Heart left ventricle (tissue), 16 donors: ENCODE measurements around the gene ADCY5. TPM values are rescaled to one million over a fixed set of nuclear protein-coding genes. Genes with fewer than 3 reads are reported as not detected.

Experiments used
- ATAC-seq, 4 donors: fragments of 200-7000 bp; cut with Tn5 transposase; one replicate each; pipeline ENCODE4 v1.9.1; 2020 to 2022; ENCODE audit warnings: moderate library complexity in 4 of 4, mild to moderate bottlenecking in 3 of 4, moderate number of reproducible peaks in 1 of 4
- DNase-seq, 5 donors: peaks; one replicate each; pipeline ENCODE4 v3.0.0-alpha.2; 2020
- H3K27ac ChIP-seq, 12 donors: fragments of 200-600 bp; sonication (generic) in 4 of 12; one replicate each; pipeline versions ENCODE4 v1.5.0 to v1.8.0; 2016 to 2022; ENCODE audit warnings: mild to moderate bottlenecking in 2 of 12
- H3K27me3 ChIP-seq, 9 donors: fragments of 200-600 bp; sonication (generic) in 2 of 9; one replicate each; pipeline versions ENCODE4 v1.5.1 to v1.8.0; 2016 to 2022; ENCODE audit warnings: mild to moderate bottlenecking in 3 of 9
- H3K36me3 ChIP-seq, 9 donors: fragments of 200-600 bp; sonication (generic) in 2 of 9; one replicate each; pipeline versions ENCODE4 v1.5.0 to v1.8.0; 2018 to 2022; ENCODE audit warnings: mild to moderate bottlenecking in 2 of 9
- H3K4me1 ChIP-seq, 12 donors: fragments of 200-600 bp; sonication (generic) in 4 of 12; one replicate each; pipeline versions ENCODE4 v1.5.0 to v1.8.0; 2016 to 2022; ENCODE audit warnings: mild to moderate bottlenecking in 3 of 12
- H3K4me3 ChIP-seq, 12 donors: fragments of 200-600 bp; sonication (generic) in 4 of 12; one replicate each; pipeline versions ENCODE4 v1.5.0 to v1.8.0; 2017 to 2022; ENCODE audit warnings: mild to moderate bottlenecking in 9 of 12, moderate library complexity in 4 of 12
- H3K9me3 ChIP-seq, 12 donors: fragments of 200-600 bp; sonication (generic) in 4 of 12; one replicate each; pipeline versions ENCODE4 v1.5.0 to v1.8.0; 2016 to 2022; ENCODE audit warnings: mild to moderate bottlenecking in 1 of 12
- CTCF ChIP-seq, 12 donors: fragments of 200-600 bp; sonication (generic) in 4 of 12; IDR thresholded peaks; one replicate each; pipeline versions ENCODE4 v1.5.0 to v1.8.0; 2018 to 2022; ENCODE audit warnings: antibody characterized with exemption in 12 of 12, mild to moderate bottlenecking in 5 of 12
- POLR2A ChIP-seq, 2 donors: fragments of 450-650 bp; IDR thresholded peaks; one replicate each; pipeline ENCODE4 v1.6.1; 2017; ENCODE audit warnings: antibody characterized with exemption in 2 of 2, mild to moderate bottlenecking in 2 of 2, moderate library complexity in 2 of 2
- WGBS, 4 donors: extraction: QIAGEN DNeasy Blood & Tissue Kit in 2 of 4; methylation state at CpG; one replicate each; pipeline versions ENCODE4 v1.1.5 to v1.1.7; 2013 to 2018; 5-methylcytosine and 5-hydroxymethylcytosine counted together
- intact Hi-C, 10 donors: fragments of 100-400 bp; cut with DNase I; formaldehyde crosslinking; loops; one replicate each; pipeline versions ENCODE4 v1.11.1 to v1.14.2; 2022
- polyA plus RNA-seq, 2 donors: library from polyadenylated mRNA; stranded (reverse); fragments of 200-250 nt; gene quantifications; one replicate each; pipeline ENCODE4 v1.2.3, GENCODE V29; 2013
- total RNA-seq, 9 donors: library from RNA; depleted of rRNA in 2 of 9; stranded (reverse); fragments of >200 nt in 2 of 9; fragmentation: NEBNext Ultra II Directional in 3 of 9; extraction: Animal tissue kit (Norgen Biotek cat#: 25700) in 3 of 9; gene quantifications; one replicate each; pipeline versions ENCODE4 v1.1.0 to v1.2.4, GENCODE V29; 2016 to 2023
- donor health status: ischemic (EF 13 %, LVEDD 7.1; RV severe dilation, severe dysfunction).
- donor health status: healthy with polysubstance abuse.
- donor health status: DM: no; HTN: yes; CAD: no.
- donor health status: DM: no; HTN: no; CAD: no.
- donor health status: ischemic (EF 25% LVEDD 6.9; RV normal size, moderate dysfunction).
- donor health status: ischemic (EF 25% LVEDD 5.7; RV mildly dilated, moderate dysfunction).
- donor health status: healthy.
- donor health status: DM: yes; HTN: yes; CAD: no.
- donor health status: ischemic (EF 35%, LVEDD 5.7; RV mildly dilated, moderate dysfunction).
- donor health status: nonischemic (EF 11% LVEDD 7.7; RV severe dilation, severe dysfunction).
- donor health status: DM: yes; HTN: yes; CAD: no.
- donor health status: PGD.
- donor health status: ischemic (EF 29% LVEDD 5.4; RV normal size, mild dysfunction).
- donor health status: nonischemic (EF 23%, LVEDD 6.1; RV moderate dilation, normal function).

ADCY5 gene
- total and polyA plus RNA-seq, 11 donors: 78.5 to 276 (median 167) TPM

- no peak for TF ChIP-seq CTCF (IDR thresholded peaks at IDR 0.05)
- no peak for TF ChIP-seq POLR2A (IDR thresholded peaks at IDR 0.05)
- peaks cover 0 to under 1% (median 0%) of the 10 kb centered on the region in 9 donors for H3K27me3 ChIP-seq
- intact Hi-C loops: loop anchor here in 8 of 10 donors (5.0 to 10.0 kb wide), 8 partner anchors 32 to 102 kb away; partner anchors contain the start of gene ADCY5 (in 4 of the 8)
- no peak overlapping the region for H3K4me3 ChIP-seq
- H3K27ac ChIP-seq: peak overlapping the region in 11 of 12 donors; percentile 1 to 94 (median 78)
- H3K9me3 ChIP-seq: no peaks in the 10 kb centered on the region
- DNase-seq (peak in 2 of 5 donors; percentile 22 to 28), ATAC-seq (no peak)
- H3K4me1 ChIP-seq: peaks cover 4 to 97% (median 60%) of the 10 kb centered on the region in 12 donors
- peaks cover 0 to 14% (median 0%) of the 10 kb centered on the region in 9 donors for H3K36me3 ChIP-seq
- WGBS, 4 donors: 69 to 76% (median 74%) methylated on average over 13 of the region's 13 CpGs
Observed at GRCh38 chr3:123344907-123345594, 103.8 kb downstream of the ADCY5 start.

GRCh38 chr3:123344175-123344906 is 104.5 kb downstream of the ADCY5 start:
- 71 to 73% (median 72%) methylated on average over 6 of the region's 6 CpGs for WGBS, 4 donors
- Histone ChIP-seq H3K4me1 (peaks cover 4 to 97% (median 57%) of the 10 kb centered on the region in 12 donors), H3K27me3 (no peaks in the 10 kb centered on the region), H3K36me3 (peaks cover 0 to 14% (median 0%) of the 10 kb centered on the region in 9 donors), H3K4me3 (no peak overlapping the region), H3K27ac (peak overlapping the region; percentile 8 to 94 (median 78)), H3K9me3 (no peaks in the 10 kb centered on the region)
- intact Hi-C loops: loop anchor here in 5 of 10 donors (5.0 to 10.0 kb wide), 5 partner anchors 33 to 88 kb away; no protein-coding TSS in a partner anchor
- peak in 3 of 4 donors; percentile 4 to 24 (median 13) for ATAC-seq
- TF ChIP-seq CTCF (IDR thresholded peaks at IDR 0.05): no peak
- TF ChIP-seq POLR2A (IDR thresholded peaks at IDR 0.05): no peak
- DNase-seq: peak in 1 of 5 donors; percentile 13

GRCh38 chr3:123343296-123344174 is 105.4 kb downstream of the ADCY5 start:
- peak overlapping the region; percentile 8 to 94 (median 78) for H3K27ac ChIP-seq
- DNase-seq (peak; percentile 53 to 75 (median 61)), ATAC-seq (peak in 3 of 4 donors; percentile 19 to 46 (median 25))
- TF ChIP-seq CTCF (IDR thresholded peaks at IDR 0.05): no peak
- TF ChIP-seq POLR2A (IDR thresholded peaks at IDR 0.05): no peak
- no peaks in the 10 kb centered on the region for H3K9me3 ChIP-seq
- H3K27me3 ChIP-seq: no peaks in the 10 kb centered on the region
- H3K4me1 ChIP-seq: peaks cover 4 to 97% (median 61%) of the 10 kb centered on the region in 12 donors
- 37 to 50% (median 48%) methylated on average over 13 to 15 of the region's 15 CpGs for WGBS, 4 donors
- intact Hi-C loops: loop anchor here in 5 of 10 donors (5.0 to 10.0 kb wide), 5 partner anchors 34 to 89 kb away; no protein-coding TSS in a partner anchor
- H3K36me3 ChIP-seq: peaks cover 0 to 14% (median 0%) of the 10 kb centered on the region in 9 donors
- H3K4me3 ChIP-seq: no peak overlapping the region
